ENCODE results near the gene SNRPA.
"Not testable (repeated sequence)": the region's sequence is repeated elsewhere in the genome, so short reads cannot be mapped to it uniquely, and the experiment has no call there.

SNRPA gene

GRCh38 chr19:40723661-40724254 is 27.2 kb upstream of the SNRPA start:
- Histone ChIP-seq H3K4me3 (no peak overlapping the region), H3K36me3 (peaks cover 41 to 62% (median 52%) of the 10 kb centered on the region in 3 donors), H3K27me3 (no peaks in the 10 kb centered on the region), H3K4me1 (peaks cover 0 to 57% (median 40%) of the 10 kb centered on the region in 4 donors), H3K27ac (peak overlapping the region in 1 of 2 donors; percentile 2), H3K9me3 (no peaks in the 10 kb centered on the region)
- DNase-seq: no peak
- no peak for TF ChIP-seq CTCF (IDR thresholded peaks at IDR 0.05)
- intact Hi-C loops (cut with DNase I; ENCODE audit: low total_unique reads): no loop called here

GRCh38 chr19:40724315-40724714 is 26.7 kb upstream of the SNRPA start:
- no peaks in the 10 kb centered on the region for H3K27me3 ChIP-seq
- no peaks in the 10 kb centered on the region for H3K9me3 ChIP-seq
- DNase-seq: no peak
- TF ChIP-seq CTCF (IDR thresholded peaks at IDR 0.05): no peak
- H3K27ac ChIP-seq: peak overlapping the region in 1 of 2 donors; percentile 2
- peaks cover 0 to 54% (median 40%) of the 10 kb centered on the region in 4 donors for H3K4me1 ChIP-seq
- H3K36me3 ChIP-seq: peaks cover 42 to 68% (median 57%) of the 10 kb centered on the region in 3 donors
- H3K4me3 ChIP-seq: no peak overlapping the region
- intact Hi-C loops (cut with DNase I; ENCODE audit: low total_unique reads): no loop called here

GRCh38 chr19:40724855-40725254 is 26.1 kb upstream of the SNRPA start:
- intact Hi-C loops (cut with DNase I; ENCODE audit: low total_unique reads): no loop called here
- no peak for TF ChIP-seq CTCF (IDR thresholded peaks at IDR 0.05)
- H3K9me3 ChIP-seq: no peaks in the 10 kb centered on the region
- H3K36me3 ChIP-seq: peaks cover 48 to 73% (median 62%) of the 10 kb centered on the region in 3 donors
- H3K4me3 ChIP-seq: no peak overlapping the region
- peaks cover 0 to 48% (median 35%) of the 10 kb centered on the region in 4 donors for H3K4me1 ChIP-seq
- H3K27me3 ChIP-seq: no peaks in the 10 kb centered on the region
- no peak overlapping the region for H3K27ac ChIP-seq
- no peak for DNase-seq

GRCh38 chr19:40726279-40726678 is 24.7 kb upstream of the SNRPA start:
- H3K36me3 ChIP-seq: peaks cover 62 to 87% (median 77%) of the 10 kb centered on the region in 3 donors
- H3K4me1 ChIP-seq: peaks cover 0 to 34% (median 21%) of the 10 kb centered on the region in 4 donors
- H3K9me3 ChIP-seq: no peaks in the 10 kb centered on the region
- no peak overlapping the region for H3K4me3 ChIP-seq
- no peak overlapping the region for H3K27ac ChIP-seq
- intact Hi-C loops (cut with DNase I; ENCODE audit: low total_unique reads): no loop called here
- TF ChIP-seq CTCF (IDR thresholded peaks at IDR 0.05): no peak
- no peaks in the 10 kb centered on the region for H3K27me3 ChIP-seq
- no peak for DNase-seq

GRCh38 chr19:40730065-40730464 is 20.9 kb upstream of the SNRPA start:
- intact Hi-C loops (cut with DNase I; ENCODE audit: low total_unique reads); H3K4me1 ChIP-seq; DNase-seq; H3K27ac ChIP-seq; H3K4me3 ChIP-seq; H3K27me3 ChIP-seq; H3K9me3 ChIP-seq: not testable (repeated sequence)
- H3K36me3 ChIP-seq: peaks cover 83 to 100% (median 96%) of the 10 kb centered on the region in 3 donors

GRCh38 chr19:40732304-40732703 is 18.7 kb upstream of the SNRPA start:
- DNase-seq; H3K27me3 ChIP-seq; H3K9me3 ChIP-seq; H3K27ac ChIP-seq; H3K4me3 ChIP-seq; H3K4me1 ChIP-seq; intact Hi-C loops (cut with DNase I; ENCODE audit: low total_unique reads): not testable (repeated sequence)
- H3K36me3 ChIP-seq: peaks cover 84 to 100% (median 96%) of the 10 kb centered on the region in 3 donors
